ENCODE results near the gene CAP2. TPM values are rescaled to one million over a fixed set of nuclear protein-coding genes. Genes with fewer than 3 reads are reported as not detected.
A peak's percentile ranks its signal among the peaks of the same experiment; 100 is the strongest.
"Not testable (repeated sequence)": the region's sequence is repeated elsewhere in the genome, so short reads cannot be mapped to it uniquely, and the experiment has no call there.

CAP2 gene
- total and polyA plus RNA-seq, 2 donors (not counting 1 experiment from before 2014, with no cell fraction given), result 8.6 to 38.1 TPM

GRCh38 chr6:17584241-17584803 is 190.9 kb downstream of the CAP2 start:
- peak overlapping the region in 2 of 4 experiments; percentile 8 to 23 for H3K4me3 ChIP-seq (replicated peaks in 1 of 4; ENCODE audit: control extremely low read depth in 1 of 4, insufficient read depth in 1 of 4, low read depth in 3 of 4, low read length in 4 of 4)
- H3K79me2 ChIP-seq (ENCODE audit: control insufficient read depth, insufficient read depth, low read length), result no peaks in the 10 kb centered on the region
- no peak overlapping the region for H3K9ac ChIP-seq (ENCODE audit: insufficient read depth, low read length)
- H3K27ac ChIP-seq (ENCODE audit: insufficient read depth, low read length), result peak overlapping the region; percentile 21
- no peak overlapping the region for H2AFZ ChIP-seq (ENCODE audit: low read length)
- H3K27me3 ChIP-seq (ENCODE audit: control insufficient read depth, insufficient read depth, low read length), result no peaks in the 10 kb centered on the region
- H3K36me3 ChIP-seq (ENCODE audit: control insufficient read depth, insufficient read depth, low read length), result no peaks in the 10 kb centered on the region
- no peaks in the 10 kb centered on the region for H3K4me1 ChIP-seq (ENCODE audit: control insufficient read depth, extremely low read depth, insufficient read depth, low read length)
- peak overlapping the region; percentile 17 for H3K4me2 ChIP-seq (ENCODE audit: extremely low read depth, insufficient read depth, low read length)
- no peaks in the 10 kb centered on the region for H3K9me3 ChIP-seq (ENCODE audit: control insufficient read depth, insufficient read depth, low read depth, low read length)
- no peak for TF ChIP-seq EZH2 (IDR thresholded peaks at IDR 0.05; ENCODE audit: low read length, missing control alignments)
- peak; percentile 62 to 84 for TF ChIP-seq CTCF (conservative IDR thresholded peaks at IDR 0.05 in 1 of 2, IDR thresholded peaks at IDR 0.05 in 1 of 2; ENCODE audit: low read depth in 1 of 2, low read length in 2 of 2)
- H4K20me1 ChIP-seq (ENCODE audit: control insufficient read depth, extremely low read depth, insufficient read depth, low read length), result no peaks in the 10 kb centered on the region
- DNase-seq (ENCODE audit: low read depth in 2 of 2), result peak; percentile 72 to 90

GRCh38 chr6:17585766-17586490 is 192.5 kb downstream of the CAP2 start:
- TF ChIP-seq EZH2 (IDR thresholded peaks at IDR 0.05; ENCODE audit: low read length, missing control alignments) (no peak), CTCF (conservative IDR thresholded peaks at IDR 0.05 in 1 of 2, IDR thresholded peaks at IDR 0.05 in 1 of 2; ENCODE audit: low read depth in 1 of 2, low read length in 2 of 2) (no peak)
- Histone ChIP-seq H3K27ac (ENCODE audit: insufficient read depth, low read length) (no peak overlapping the region), H4K20me1 (ENCODE audit: control insufficient read depth, extremely low read depth, insufficient read depth, low read length) (no peaks in the 10 kb centered on the region), H3K9ac (ENCODE audit: insufficient read depth, low read length) (no peak overlapping the region), H3K36me3 (ENCODE audit: control insufficient read depth, insufficient read depth, low read length) (no peaks in the 10 kb centered on the region), H3K79me2 (ENCODE audit: control insufficient read depth, insufficient read depth, low read length) (no peaks in the 10 kb centered on the region), H3K4me2 (ENCODE audit: extremely low read depth, insufficient read depth, low read length) (no peak overlapping the region), H3K9me3 (ENCODE audit: control insufficient read depth, insufficient read depth, low read depth, low read length) (no peaks in the 10 kb centered on the region), H2AFZ (ENCODE audit: low read length) (no peak overlapping the region), H3K27me3 (ENCODE audit: control insufficient read depth, insufficient read depth, low read length) (no peaks in the 10 kb centered on the region), H3K4me3 (replicated peaks in 1 of 4; ENCODE audit: control extremely low read depth in 1 of 4, insufficient read depth in 1 of 4, low read depth in 3 of 4, low read length in 4 of 4) (no peak overlapping the region), H3K4me1 (ENCODE audit: control insufficient read depth, extremely low read depth, insufficient read depth, low read length) (no peaks in the 10 kb centered on the region)
- peak in 1 of 2 donors; percentile 8 for DNase-seq (ENCODE audit: low read depth in 2 of 2)

GRCh38 chr6:17586623-17587022 is 193.2 kb downstream of the CAP2 start:
- not testable (repeated sequence) for H3K9me3 ChIP-seq (ENCODE audit: control insufficient read depth, insufficient read depth, low read depth, low read length); H3K9ac ChIP-seq (ENCODE audit: insufficient read depth, low read length); DNase-seq (ENCODE audit: low read depth in 2 of 2); H3K27me3 ChIP-seq (ENCODE audit: control insufficient read depth, insufficient read depth, low read length); H3K27ac ChIP-seq (ENCODE audit: insufficient read depth, low read length); H3K79me2 ChIP-seq (ENCODE audit: control insufficient read depth, insufficient read depth, low read length); H3K4me2 ChIP-seq (ENCODE audit: extremely low read depth, insufficient read depth, low read length); H3K4me3 ChIP-seq (replicated peaks in 1 of 4; ENCODE audit: control extremely low read depth in 1 of 4, insufficient read depth in 1 of 4, low read depth in 3 of 4, low read length in 4 of 4); H4K20me1 ChIP-seq (ENCODE audit: control insufficient read depth, extremely low read depth, insufficient read depth, low read length); H3K4me1 ChIP-seq (ENCODE audit: control insufficient read depth, extremely low read depth, insufficient read depth, low read length); H2AFZ ChIP-seq (ENCODE audit: low read length); H3K36me3 ChIP-seq (ENCODE audit: control insufficient read depth, insufficient read depth, low read length)
